Astrocyte of the spinal cord (primary cell): ENCODE data around the gene MYLK.

Experiments used
- DNase-seq: peaks from one replicate; pipeline ENCODE4 v3.0.0; 2011; ENCODE audit warnings: low read depth, low spot score
- H3K4me3 ChIP-seq: 2 replicates; pipeline ENCODE4 v1.5.1; 2011; ENCODE audit warnings: low read depth, mild to moderate bottlenecking, low read length, moderate library complexity
- in situ Hi-C: cut with HindIII; loops from 2 replicates; pipeline ENCODE4 v1.10.0; 2017; ENCODE audit warnings: low sequenced_read_pairs
- TF ChIP-seq, protein P1 (sequence below): IDR thresholded peaks from 2 replicates; pipeline ENCODE4 v1.5.1; 2012; ENCODE audit warnings: low read depth, mild to moderate bottlenecking, low read length, inconsistent platforms

The MYLK gene

DNA sequence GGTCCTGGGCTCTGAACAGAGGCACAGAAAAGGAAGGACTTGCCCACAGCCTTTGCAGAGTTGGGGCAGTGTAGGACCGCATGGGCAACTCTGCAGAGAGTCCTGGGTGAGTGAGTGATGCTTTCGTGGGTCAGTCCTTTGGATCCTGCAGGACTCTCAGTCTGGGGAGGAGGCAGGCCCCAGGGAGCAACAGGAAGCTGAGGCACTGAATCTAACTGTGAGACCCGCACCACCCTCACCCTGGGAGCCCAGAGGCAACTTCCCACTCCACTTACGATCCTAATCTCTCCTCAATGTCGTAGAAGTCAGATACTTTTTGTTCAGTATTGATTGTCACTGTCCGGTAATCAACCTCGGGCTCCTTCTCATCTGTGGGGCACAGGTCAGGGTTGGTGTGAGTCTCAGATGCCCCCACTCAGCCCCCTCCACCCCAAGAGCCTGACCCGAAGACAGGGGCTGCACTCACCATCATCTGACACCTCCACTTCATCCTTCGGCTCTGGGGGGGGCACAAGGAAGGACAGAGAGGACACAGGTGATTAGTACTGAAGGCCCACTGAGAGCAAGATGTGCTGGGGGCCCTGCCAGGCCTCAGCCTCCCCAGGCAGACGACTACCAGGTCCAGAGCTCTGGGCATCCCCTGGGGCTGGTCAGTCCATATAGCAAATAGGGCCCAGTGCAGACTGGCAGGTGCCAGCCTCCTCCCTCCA is 235.3 kb downstream of the MYLK start:
- in situ Hi-C loops, result no loop called here
- H3K4me3 ChIP-seq, result no peak overlapping the region
- TF ChIP-seq, protein P1, sequence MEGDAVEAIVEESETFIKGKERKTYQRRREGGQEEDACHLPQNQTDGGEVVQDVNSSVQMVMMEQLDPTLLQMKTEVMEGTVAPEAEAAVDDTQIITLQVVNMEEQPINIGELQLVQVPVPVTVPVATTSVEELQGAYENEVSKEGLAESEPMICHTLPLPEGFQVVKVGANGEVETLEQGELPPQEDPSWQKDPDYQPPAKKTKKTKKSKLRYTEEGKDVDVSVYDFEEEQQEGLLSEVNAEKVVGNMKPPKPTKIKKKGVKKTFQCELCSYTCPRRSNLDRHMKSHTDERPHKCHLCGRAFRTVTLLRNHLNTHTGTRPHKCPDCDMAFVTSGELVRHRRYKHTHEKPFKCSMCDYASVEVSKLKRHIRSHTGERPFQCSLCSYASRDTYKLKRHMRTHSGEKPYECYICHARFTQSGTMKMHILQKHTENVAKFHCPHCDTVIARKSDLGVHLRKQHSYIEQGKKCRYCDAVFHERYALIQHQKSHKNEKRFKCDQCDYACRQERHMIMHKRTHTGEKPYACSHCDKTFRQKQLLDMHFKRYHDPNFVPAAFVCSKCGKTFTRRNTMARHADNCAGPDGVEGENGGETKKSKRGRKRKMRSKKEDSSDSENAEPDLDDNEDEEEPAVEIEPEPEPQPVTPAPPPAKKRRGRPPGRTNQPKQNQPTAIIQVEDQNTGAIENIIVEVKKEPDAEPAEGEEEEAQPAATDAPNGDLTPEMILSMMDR, result no peak
- no peak for DNase-seq

DNA sequence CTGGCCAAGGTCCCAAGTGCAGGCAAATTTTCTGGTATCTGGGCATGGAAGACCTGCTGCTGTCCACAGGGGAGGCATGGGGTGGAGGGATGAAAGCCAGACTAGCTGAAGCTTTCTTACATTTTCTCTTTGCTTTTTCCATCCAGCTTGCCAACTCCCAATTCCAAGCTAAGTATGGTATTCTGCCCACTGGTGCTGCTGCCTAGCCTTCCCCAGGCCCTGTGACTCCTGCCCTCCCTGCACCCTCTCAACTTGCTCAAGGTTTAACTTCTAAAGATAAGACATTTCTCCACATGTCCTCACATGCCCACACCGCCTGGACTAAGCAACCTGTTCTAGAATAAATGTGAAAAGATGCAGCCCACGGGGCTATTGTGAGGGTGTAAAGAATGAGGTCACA is 239.8 kb downstream of the MYLK start:
- in situ Hi-C loops, result no loop called here
- TF ChIP-seq, protein P1, result no peak
- no peak for DNase-seq
- H3K4me3 ChIP-seq, result no peak overlapping the region

DNA sequence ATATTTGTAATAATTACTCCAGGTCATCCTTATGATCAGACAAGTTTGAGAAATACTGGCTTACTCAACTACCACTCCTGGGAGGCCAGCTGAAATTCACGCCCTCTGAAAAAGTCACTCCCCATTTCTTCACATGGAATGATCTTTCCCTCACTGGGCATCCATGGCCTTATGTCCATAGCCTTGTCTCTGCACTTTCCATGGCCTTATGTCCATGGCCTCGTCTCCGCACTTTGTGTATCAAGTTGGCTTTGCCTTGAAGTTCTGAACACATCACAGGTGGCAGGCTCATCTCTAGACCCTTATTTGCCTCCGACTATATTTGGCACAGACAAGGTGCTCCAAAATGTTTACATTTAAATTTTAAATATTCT is 241.2 kb downstream of the MYLK start:
- TF ChIP-seq, protein P1, result no peak
- no peak for DNase-seq
- H3K4me3 ChIP-seq, result no peak overlapping the region
- in situ Hi-C loops, result no loop called here

DNA sequence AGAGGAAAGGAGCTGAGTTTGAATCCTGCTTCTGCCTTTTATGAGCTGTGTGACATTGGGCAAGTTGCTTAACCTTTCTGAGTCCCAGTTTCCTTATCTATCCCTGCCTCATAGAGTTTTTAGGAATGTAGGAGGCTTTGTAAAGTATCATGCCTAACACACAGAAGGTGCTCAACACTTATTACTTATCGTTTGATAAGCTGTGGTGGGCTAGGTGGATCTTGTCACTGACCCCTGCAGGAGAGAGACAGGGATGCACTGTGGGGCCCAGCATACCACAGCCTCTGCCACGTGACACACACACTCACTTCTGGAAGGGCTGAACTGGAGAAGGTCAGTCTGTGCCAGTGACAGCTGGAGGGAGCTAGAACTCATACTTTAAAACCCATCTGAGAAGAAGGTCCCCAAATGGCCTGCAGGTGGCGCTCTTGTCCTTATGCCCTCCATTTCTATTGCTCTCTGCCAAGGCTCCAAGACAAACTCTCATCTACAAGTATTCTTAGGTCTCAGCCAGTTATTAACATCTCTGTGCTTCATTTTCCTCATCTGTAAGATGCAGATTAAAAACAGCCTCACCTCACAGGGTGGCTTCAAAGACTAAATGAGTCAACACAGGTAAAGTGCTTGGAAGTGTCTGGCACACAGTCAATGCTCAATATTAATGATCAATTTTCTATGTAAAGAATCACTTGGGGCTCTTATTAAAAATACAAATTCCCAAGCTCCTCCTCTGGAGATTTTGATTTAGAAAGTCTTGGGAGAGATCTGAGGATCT is 241.8 kb downstream of the MYLK start:
- in situ Hi-C loops, result no loop called here
- DNase-seq, result peak; percentile 89
- no peak overlapping the region for H3K4me3 ChIP-seq
- TF ChIP-seq, protein P1, result peak; percentile 83

DNA sequence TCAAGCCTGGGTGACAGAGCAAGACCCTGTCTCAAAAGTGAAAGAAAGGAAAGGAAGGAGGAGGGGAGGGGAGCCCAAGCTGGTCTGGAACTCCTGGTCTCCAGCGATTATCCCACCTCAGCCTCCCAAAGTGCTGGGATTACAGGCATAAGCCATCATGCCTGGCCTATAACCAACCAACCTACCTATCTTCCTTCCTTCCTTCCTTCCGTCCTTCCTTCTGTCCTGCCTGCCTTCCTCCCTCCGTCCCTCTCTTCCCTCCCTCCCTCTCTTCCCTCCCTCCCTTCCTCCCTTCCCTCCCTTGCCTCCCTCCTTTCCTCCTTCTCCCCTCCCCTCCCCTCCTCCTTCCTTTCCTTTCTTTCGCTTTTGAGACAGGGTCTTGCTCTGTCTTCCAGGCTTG is 242.6 kb downstream of the MYLK start:
- DNase-seq, result no peak
- in situ Hi-C loops, result no loop called here

DNA sequence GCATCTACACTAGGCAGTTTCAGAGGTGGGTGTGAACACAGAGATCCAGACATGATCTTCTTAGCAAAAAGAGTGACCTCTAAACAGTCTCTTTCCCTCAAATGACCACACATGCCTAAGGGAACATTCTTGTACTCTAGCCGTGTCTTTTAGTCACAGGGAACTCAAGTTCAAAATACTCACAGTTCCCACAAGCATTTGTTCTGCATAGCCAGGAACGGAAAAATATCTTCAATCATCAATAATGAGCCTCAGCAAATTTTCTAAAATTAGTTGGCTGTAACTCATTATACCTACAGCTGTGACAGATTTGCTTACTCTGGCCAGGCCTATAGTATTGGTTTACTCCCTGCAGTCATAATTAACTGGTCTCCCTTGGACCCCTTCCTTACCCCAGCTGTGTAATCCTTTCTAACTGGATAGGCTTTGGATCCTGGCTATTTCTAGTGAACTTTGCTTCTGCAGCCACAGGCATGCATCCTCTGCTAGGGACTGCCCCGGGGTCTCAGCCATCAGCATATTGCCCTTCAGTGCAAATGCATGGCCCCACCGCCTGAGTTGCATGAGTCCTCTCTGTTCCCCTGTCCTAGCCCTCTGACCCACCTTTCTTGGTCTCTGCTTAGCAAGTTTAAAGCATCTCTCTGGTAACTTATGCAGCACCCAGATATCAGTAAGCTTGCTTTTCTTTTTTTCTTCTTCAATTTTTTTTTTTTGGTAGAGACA is 243.2 kb downstream of the MYLK start:
- TF ChIP-seq, protein P1, result no peak
- peak; percentile 67 for DNase-seq
- H3K4me3 ChIP-seq, result no peak overlapping the region
- in situ Hi-C loops, result no loop called here

More for the DNA sequence above, 242.6 kb downstream of the MYLK start:
- TF ChIP-seq, protein P1, result no peak
- H3K4me3 ChIP-seq, result no peak overlapping the region
